ENCODE data around the gene ZCCHC7.

DNA sequence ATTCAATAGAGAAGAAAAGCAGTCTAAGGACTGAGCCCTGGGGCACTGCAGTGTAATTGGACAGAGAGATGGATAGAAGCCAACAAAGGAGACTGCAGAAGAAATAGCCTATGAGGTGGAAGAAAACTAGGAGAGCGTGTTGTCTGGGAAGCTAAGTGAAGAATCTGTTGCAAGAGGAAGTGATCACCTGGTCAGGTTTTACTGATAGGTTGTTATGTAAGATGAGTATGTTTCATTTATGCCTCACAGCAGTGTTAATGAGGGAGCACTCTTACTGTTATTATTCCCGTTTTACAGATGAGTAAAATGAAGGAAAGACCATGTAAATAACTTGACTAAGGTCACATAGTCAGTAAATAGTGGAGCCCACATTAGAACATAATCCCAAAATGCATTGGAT, 222.1 kb downstream of the ZCCHC7 start:
- TF ChIP-seq EZH2phosphoT487 (IDR thresholded peaks at IDR 0.05; ENCODE audit: borderline replicate concordance, low read length): no peak
- TF ChIP-seq, protein P1, sequence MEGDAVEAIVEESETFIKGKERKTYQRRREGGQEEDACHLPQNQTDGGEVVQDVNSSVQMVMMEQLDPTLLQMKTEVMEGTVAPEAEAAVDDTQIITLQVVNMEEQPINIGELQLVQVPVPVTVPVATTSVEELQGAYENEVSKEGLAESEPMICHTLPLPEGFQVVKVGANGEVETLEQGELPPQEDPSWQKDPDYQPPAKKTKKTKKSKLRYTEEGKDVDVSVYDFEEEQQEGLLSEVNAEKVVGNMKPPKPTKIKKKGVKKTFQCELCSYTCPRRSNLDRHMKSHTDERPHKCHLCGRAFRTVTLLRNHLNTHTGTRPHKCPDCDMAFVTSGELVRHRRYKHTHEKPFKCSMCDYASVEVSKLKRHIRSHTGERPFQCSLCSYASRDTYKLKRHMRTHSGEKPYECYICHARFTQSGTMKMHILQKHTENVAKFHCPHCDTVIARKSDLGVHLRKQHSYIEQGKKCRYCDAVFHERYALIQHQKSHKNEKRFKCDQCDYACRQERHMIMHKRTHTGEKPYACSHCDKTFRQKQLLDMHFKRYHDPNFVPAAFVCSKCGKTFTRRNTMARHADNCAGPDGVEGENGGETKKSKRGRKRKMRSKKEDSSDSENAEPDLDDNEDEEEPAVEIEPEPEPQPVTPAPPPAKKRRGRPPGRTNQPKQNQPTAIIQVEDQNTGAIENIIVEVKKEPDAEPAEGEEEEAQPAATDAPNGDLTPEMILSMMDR (IDR thresholded peaks at IDR 0.05; ENCODE audit: low read depth, low read length, poor library complexity, severe bottlenecking): no peak
